CD14-positive monocyte (primary cell): ENCODE data around the gene SALL3. TPM values are rescaled to one million over a fixed set of nuclear protein-coding genes. Genes with fewer than 3 reads are reported as not detected.

Source experiments
- DNase-seq, 3 donors: peaks; one replicate each; pipeline ENCODE4 v3.0.0-alpha.2; 2011 to 2022
- H2AFZ ChIP-seq: 2 replicates; pipeline ENCODE4 v1.6.0; 2012; ENCODE audit warnings: mild to moderate bottlenecking, low read depth, low read length, inconsistent platforms; ENCODE audit not compliant: insufficient read depth, poor library complexity, severe bottlenecking
- H3K27ac ChIP-seq, 2 donors: 1 replicate in 1 of 2; 2 replicates in 1 of 2; pipeline ENCODE4 v1.5.1; 2012 to 2013; ENCODE audit warnings: low read length in 2 of 2, control low read depth in 1 of 2, inconsistent platforms in 1 of 2, low read depth in 1 of 2, mild to moderate bottlenecking in 1 of 2
- H3K27me3 ChIP-seq, 2 donors: one replicate each; pipeline versions ENCODE4 v1.6.0 to v1.6.1; 2011 to 2013; ENCODE audit warnings: low read length in 2 of 2; ENCODE audit not compliant: control insufficient read depth in 2 of 2, insufficient read depth in 2 of 2
- H3K36me3 ChIP-seq, 2 donors: replicated peaks in 1 of 2; 1 replicate in 1 of 2; 2 replicates in 1 of 2; pipeline versions ENCODE4 v1.5.1 to v1.6.1; 2012 to 2013; ENCODE audit warnings: low read length in 2 of 2, control low read depth in 1 of 2, inconsistent platforms in 1 of 2, mild to moderate bottlenecking in 1 of 2; ENCODE audit not compliant: insufficient read depth in 2 of 2, control insufficient read depth in 1 of 2
- H3K4me1 ChIP-seq, 2 donors: 1 replicate in 1 of 2; 2 replicates in 1 of 2; pipeline versions ENCODE4 v1.5.1 to v1.6.1; 2012 to 2013; ENCODE audit warnings: low read length in 2 of 2, control low read depth in 1 of 2, inconsistent platforms in 1 of 2, mild to moderate bottlenecking in 1 of 2, moderate library complexity in 1 of 2; ENCODE audit not compliant: insufficient read depth in 2 of 2, control insufficient read depth in 1 of 2
- H3K4me2 ChIP-seq: replicated peaks from 2 replicates; pipeline ENCODE3; 2012; ENCODE audit warnings: low read length, moderate library complexity, mild to moderate bottlenecking; ENCODE audit not compliant: poor library complexity, severe bottlenecking; ENCODE audit errors: extremely low read depth
- H3K4me3 ChIP-seq, 3 experiments: fragments of 200-600 bp in 1 of 3; sonication (generic) in 1 of 3; replicated peaks in 1 of 3; 1 replicate in 2 of 3; 2 replicates in 1 of 3; pipeline ENCODE4 v1.5.1; 2011 to 2013; ENCODE audit warnings: low read length in 3 of 3, mild to moderate bottlenecking in 3 of 3, control low read depth in 2 of 3, low read depth in 2 of 3, inconsistent platforms in 1 of 3, moderate library complexity in 1 of 3
- H3K79me2 ChIP-seq: 2 replicates; pipeline ENCODE4 v1.6.0; 2012; ENCODE audit warnings: mild to moderate bottlenecking, control low read depth, inconsistent platforms, low read length, moderate library complexity; ENCODE audit not compliant: insufficient read depth
- H3K9ac ChIP-seq: 2 replicates; pipeline ENCODE4 v1.6.0; 2017; ENCODE audit warnings: low read length, mild to moderate bottlenecking; ENCODE audit not compliant: insufficient read depth, poor library complexity, severe bottlenecking
- H3K9me3 ChIP-seq, 2 donors: replicated peaks in 1 of 2; 1 replicate in 1 of 2; 2 replicates in 1 of 2; pipeline versions ENCODE4 v1.5.1 to v1.6.1; 2012 to 2013; ENCODE audit warnings: low read length in 2 of 2, control low read depth in 1 of 2; ENCODE audit not compliant: control insufficient read depth in 1 of 2, insufficient read depth in 1 of 2
- H4K20me1 ChIP-seq: 2 replicates; pipeline ENCODE4 v1.6.0; 2012; ENCODE audit warnings: mild to moderate bottlenecking, low read length, control low read depth, moderate library complexity; ENCODE audit not compliant: insufficient read depth
- H3K27ac Mint-ChIP-seq, 7 donors: one replicate each; pipeline ENCODE4 v1.8.0; 2020; ENCODE audit warnings: mild to moderate bottlenecking in 7 of 7, mixed read lengths in 7 of 7, moderate library complexity in 6 of 7, inconsistent platforms in 2 of 7
- H3K27me3 Mint-ChIP-seq, 3 donors: one replicate each; pipeline ENCODE4 v1.8.0; 2021 to 2022; ENCODE audit warnings: low read depth in 3 of 3, mild to moderate bottlenecking in 3 of 3, mixed read lengths in 3 of 3, moderate library complexity in 3 of 3, inconsistent platforms in 1 of 3
- H3K36me3 Mint-ChIP-seq, 2 donors: one replicate each; pipeline ENCODE4 v1.8.0; 2020; ENCODE audit warnings: mixed read lengths in 2 of 2, inconsistent platforms in 1 of 2, mild to moderate bottlenecking in 1 of 2
- H3K4me1 Mint-ChIP-seq: one replicate; pipeline ENCODE4 v1.8.0; 2020; ENCODE audit warnings: mild to moderate bottlenecking, mixed read lengths
- H3K4me3 Mint-ChIP-seq, 2 donors: one replicate each; pipeline ENCODE4 v1.8.0; 2020; ENCODE audit warnings: mild to moderate bottlenecking in 2 of 2, mixed read lengths in 2 of 2, moderate library complexity in 1 of 2
- H3K9me3 Mint-ChIP-seq, 7 donors: one replicate each; pipeline ENCODE4 v1.8.0; 2020 to 2022; ENCODE audit warnings: mixed read lengths in 7 of 7, mild to moderate bottlenecking in 6 of 7, moderate library complexity in 6 of 7, inconsistent platforms in 2 of 7
- CTCF ChIP-seq: fragments of 200-600 bp; IDR thresholded peaks from one replicate; pipeline ENCODE4 v1.8.0; 2022; ENCODE audit warnings: antibody characterized with exemption, mild to moderate bottlenecking
- WGBS: methylation state at CpG from one replicate; pipeline ENCODE4 v1.1.5; 2013; ENCODE audit warnings: missing lambda C conversion rate; ENCODE audit not compliant: insufficient coverage; 5-methylcytosine and 5-hydroxymethylcytosine counted together
- intact Hi-C, 2 donors: fragments of 100-400 bp; cut with micrococcal nuclease; formaldehyde crosslinking; loops; one replicate each; pipeline versions ENCODE4 v1.15.0 to v1.15.1; 2023
- polyA plus RNA-seq, 3 donors: library from polyadenylated mRNA; depleted of rRNA in 1 of 3; unstranded in 2 of 3; stranded (reverse) in 1 of 3; fragments of 300-500 nt in 2 of 3; fragments of >200 nt in 1 of 3; fragmentation: Illumina TruSeq in 2 of 3; gene quantifications; 1 replicate in 2 of 3; 2 replicates in 1 of 3; pipeline ENCODE4 v1.2.3, GENCODE V29; 2012 to 2021

Gene SALL3
- polyA plus RNA-seq, 3 donors: not detected

GRCh38 chr18:78969574-78970315 is 9.9 kb upstream of the SALL3 start:
- Mint-ChIP-seq H3K9me3 (peaks cover 0 to 9% (median 3%) of the 10 kb centered on the region in 7 donors), H3K4me1 (no peaks in the 10 kb centered on the region), H3K27me3 (peaks cover 28 to 47% (median 30%) of the 10 kb centered on the region in 3 donors), H3K27ac (no peak overlapping the region), H3K36me3 (no peaks in the 10 kb centered on the region), H3K4me3 (no peak overlapping the region)
- DNase-seq: no peak
- intact Hi-C loops: no loop called here
- TF ChIP-seq CTCF: no peak
- H3K36me3 ChIP-seq: no peaks in the 10 kb centered on the region
- no peak overlapping the region for H3K4me2 ChIP-seq
- no peaks in the 10 kb centered on the region for H3K79me2 ChIP-seq
- no peak overlapping the region for H3K9ac ChIP-seq
- H2AFZ ChIP-seq: no peak overlapping the region
- peaks cover 0 to 13% of the 10 kb centered on the region in 2 donors for H3K9me3 ChIP-seq
- H4K20me1 ChIP-seq: no peaks in the 10 kb centered on the region
- peaks cover 7 to 30% of the 10 kb centered on the region in 2 donors for H3K27me3 ChIP-seq
- 91% methylated on average over 17 of the region's 20 CpGs for WGBS
- no peak overlapping the region for H3K4me3 ChIP-seq
- H3K4me1 ChIP-seq: no peaks in the 10 kb centered on the region
- no peak overlapping the region for H3K27ac ChIP-seq

GRCh38 chr18:78970774-78971333 is 8.8 kb upstream of the SALL3 start:
- no peaks in the 10 kb centered on the region for H4K20me1 ChIP-seq
- H3K4me1 ChIP-seq: no peaks in the 10 kb centered on the region
- Mint-ChIP-seq H3K9me3 (peaks cover 0 to 4% (median 0%) of the 10 kb centered on the region in 7 donors), H3K4me3 (no peak overlapping the region), H3K36me3 (no peaks in the 10 kb centered on the region), H3K4me1 (no peaks in the 10 kb centered on the region), H3K27ac (no peak overlapping the region), H3K27me3 (peaks cover 39 to 58% (median 41%) of the 10 kb centered on the region in 3 donors)
- no peak overlapping the region for H3K4me3 ChIP-seq
- no peaks in the 10 kb centered on the region for H3K36me3 ChIP-seq
- no peak for DNase-seq
- no peak overlapping the region for H2AFZ ChIP-seq
- H3K9me3 ChIP-seq: peaks cover 0 to 22% of the 10 kb centered on the region in 2 donors
- peaks cover 18 to 41% of the 10 kb centered on the region in 2 donors for H3K27me3 ChIP-seq
- H3K79me2 ChIP-seq: no peaks in the 10 kb centered on the region
- H3K4me2 ChIP-seq: no peak overlapping the region
- H3K9ac ChIP-seq: no peak overlapping the region
- TF ChIP-seq CTCF: no peak
- intact Hi-C loops: no loop called here
- H3K27ac ChIP-seq: no peak overlapping the region
- WGBS: 96% methylated on average over 11 of the region's 12 CpGs
